ENCODE results near the gene PLA2G4F. TPM values are rescaled to one million over a fixed set of nuclear protein-coding genes. Genes with fewer than 3 reads are reported as not detected.

The PLA2G4F gene
- total RNA-seq, 1 experiment from 2014 or later: not detected

- Histone ChIP-seq H3K14ac (ENCODE audit: insufficient read depth, low read length) (no peak overlapping the region), H2BK120ac (ENCODE audit: low read depth, low read length, poor library complexity, severe bottlenecking) (no peak overlapping the region), H3K23me2 (ENCODE audit: insufficient read length, low read depth, low read length, poor library complexity, severe bottlenecking) (no peaks in the 10 kb centered on the region), H3K79me1 (ENCODE audit: insufficient read depth, low read depth, low read length, poor library complexity, severe bottlenecking) (no peaks in the 10 kb centered on the region), H3K27ac (ENCODE audit: insufficient read length, low read depth, low read length) (no peak overlapping the region), H3K9ac (ENCODE audit: extremely low read depth, insufficient read length, low read length) (no peak overlapping the region), H2BK20ac (ENCODE audit: low read depth, low read length, poor library complexity, severe bottlenecking) (no peak overlapping the region), H3K4me2 (ENCODE audit: insufficient read depth, insufficient read length, low read length) (no peak overlapping the region), H2BK15ac (ENCODE audit: low read depth, low read length) (no peak overlapping the region), H2AFZ (ENCODE audit: low read length) (no peak overlapping the region), H3K18ac (ENCODE audit: insufficient read length, low read depth, low read length) (no peak overlapping the region), H4K5ac (ENCODE audit: insufficient read length, low read depth, low read length) (no peak overlapping the region), H3K4me1 (ENCODE audit: insufficient read depth, low read length) (no peaks in the 10 kb centered on the region), H4K91ac (ENCODE audit: insufficient read length, low read depth, low read length) (no peak overlapping the region), H3K9me3 (ENCODE audit: control insufficient read depth, low read depth, low read length) (no peaks in the 10 kb centered on the region), H2BK5ac (ENCODE audit: insufficient read length, low read length) (no peak overlapping the region), H3K27me3 (ENCODE audit: insufficient read depth, low read length) (no peaks in the 10 kb centered on the region), H3K79me2 (ENCODE audit: insufficient read depth, low read length) (no peaks in the 10 kb centered on the region), H2BK12ac (ENCODE audit: insufficient read length, low read depth, low read length) (no peak overlapping the region), H3K23ac (ENCODE audit: insufficient read length, low read depth, low read length) (no peak overlapping the region), H4K20me1 (ENCODE audit: control insufficient read depth, insufficient read depth, insufficient read length) (no peaks in the 10 kb centered on the region), H3K4ac (ENCODE audit: low read depth, low read length) (no peak overlapping the region), H2AK5ac (ENCODE audit: insufficient read length, low read length) (no peak overlapping the region), H4K8ac (replicated peaks; ENCODE audit: insufficient read length, low read depth, low read length) (no peak overlapping the region), H3T11ph (ENCODE audit: low read length) (no peak overlapping the region), H3K56ac (ENCODE audit: insufficient read length, low read depth, low read length) (no peak overlapping the region)
- no peaks in the 10 kb centered on the region; a peak in 1 of 7 replicates for H3K36me3 Mint-ChIP-seq (ENCODE audit: insufficient read depth in 1 of 3, low read depth in 3 of 3)
- H3K4me3 Mint-ChIP-seq: no peak overlapping the region
- no peaks in the 10 kb centered on the region for H3K27me3 Mint-ChIP-seq (ENCODE audit: low read depth)
- peaks cover 7% of the 10 kb centered on the region in 2 experiments for H3K4me1 Mint-ChIP-seq
- H3K9me3 Mint-ChIP-seq: no peaks in the 10 kb centered on the region
- H3K27ac Mint-ChIP-seq: peak overlapping the region in 1 of 3 experiments; percentile 18; a peak in 1 of 7 replicates
- no CpG with 5 or more reads among the region's 5 CpGs for WGBS (ENCODE audit: extremely low coverage, insufficient read length, low lambda C conversion rate)
- TF ChIP-seq, protein P1, sequence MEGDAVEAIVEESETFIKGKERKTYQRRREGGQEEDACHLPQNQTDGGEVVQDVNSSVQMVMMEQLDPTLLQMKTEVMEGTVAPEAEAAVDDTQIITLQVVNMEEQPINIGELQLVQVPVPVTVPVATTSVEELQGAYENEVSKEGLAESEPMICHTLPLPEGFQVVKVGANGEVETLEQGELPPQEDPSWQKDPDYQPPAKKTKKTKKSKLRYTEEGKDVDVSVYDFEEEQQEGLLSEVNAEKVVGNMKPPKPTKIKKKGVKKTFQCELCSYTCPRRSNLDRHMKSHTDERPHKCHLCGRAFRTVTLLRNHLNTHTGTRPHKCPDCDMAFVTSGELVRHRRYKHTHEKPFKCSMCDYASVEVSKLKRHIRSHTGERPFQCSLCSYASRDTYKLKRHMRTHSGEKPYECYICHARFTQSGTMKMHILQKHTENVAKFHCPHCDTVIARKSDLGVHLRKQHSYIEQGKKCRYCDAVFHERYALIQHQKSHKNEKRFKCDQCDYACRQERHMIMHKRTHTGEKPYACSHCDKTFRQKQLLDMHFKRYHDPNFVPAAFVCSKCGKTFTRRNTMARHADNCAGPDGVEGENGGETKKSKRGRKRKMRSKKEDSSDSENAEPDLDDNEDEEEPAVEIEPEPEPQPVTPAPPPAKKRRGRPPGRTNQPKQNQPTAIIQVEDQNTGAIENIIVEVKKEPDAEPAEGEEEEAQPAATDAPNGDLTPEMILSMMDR (conservative IDR thresholded peaks at IDR 0.05): no peak
- DNase-seq: no peak
Observed at GRCh38 chr15:42097018-42097417, 59.4 kb downstream of the PLA2G4F start.
